GM18502 (cell line): ENCODE measurements around the gene MIA2.
"Not testable (repeated sequence)": the region's sequence is repeated elsewhere in the genome, so short reads cannot be mapped to it uniquely, and the experiment has no call there.

Source experiments
- ATAC-seq: cut with Tn5 transposase; IDR thresholded peaks from one replicate; pipeline ENCODE4 v1.9.1; 2021; ENCODE audit warnings: mild to moderate bottlenecking; ENCODE audit not compliant: unreplicated experiment, poor library complexity

Gene MIA2

DNA sequence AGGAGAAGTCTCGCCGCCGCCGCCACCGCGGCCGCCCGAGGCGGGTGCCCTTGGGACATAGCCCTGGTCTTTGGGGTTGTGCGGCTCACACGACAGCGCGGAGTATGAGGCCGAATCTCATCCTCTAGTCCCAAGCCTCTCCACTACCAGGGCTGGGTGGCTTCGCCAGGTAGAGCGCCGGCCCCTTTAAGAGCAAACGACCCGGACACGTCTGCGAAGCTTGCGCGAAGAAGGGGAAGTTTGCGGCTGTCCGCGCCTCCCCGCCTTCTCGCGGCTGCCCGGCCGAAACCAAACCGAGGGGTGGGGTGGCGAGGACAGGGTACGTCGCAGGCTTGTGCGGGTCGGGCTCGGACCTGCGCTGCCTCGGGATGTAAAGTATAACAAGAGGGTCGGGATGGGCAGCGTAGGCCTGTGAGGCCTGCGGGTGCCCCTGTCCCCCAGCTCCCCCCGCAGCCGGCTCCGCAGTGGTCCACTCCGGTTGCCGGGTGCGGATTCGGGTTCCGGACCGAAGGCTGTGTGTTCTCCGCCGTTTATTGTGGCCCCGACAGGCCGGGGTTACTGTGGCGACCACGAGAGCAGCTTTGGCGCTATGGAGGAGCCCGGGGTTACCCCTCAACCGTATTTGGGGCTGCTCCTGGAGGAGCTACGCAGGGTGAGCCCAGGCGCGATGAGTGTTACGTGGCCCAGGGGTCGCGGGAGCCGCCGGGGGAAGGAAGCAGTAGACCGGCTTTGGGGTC, 33.3 kb downstream of the MIA2 start:
- peak; percentile 85 for ATAC-seq

DNA sequence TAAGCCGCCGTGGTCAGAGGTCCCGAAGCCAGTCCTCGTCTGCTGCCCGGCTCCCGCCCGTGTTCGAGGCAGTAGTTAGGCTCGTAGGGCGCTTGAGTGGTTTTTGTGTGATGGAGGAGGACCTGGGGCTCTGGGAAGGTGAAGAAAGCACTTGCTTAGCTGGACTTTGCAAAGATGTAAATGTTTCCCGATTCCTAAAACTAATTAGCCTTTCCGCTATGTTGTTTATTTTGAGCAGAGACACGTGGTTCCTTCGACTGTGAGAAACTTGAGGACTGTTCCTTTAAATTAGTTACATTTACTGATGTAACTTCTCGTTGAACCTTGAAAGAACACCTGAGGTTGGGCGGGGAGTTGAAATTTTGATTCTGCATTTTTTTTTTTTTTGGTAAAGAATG, 33.9 kb downstream of the MIA2 start:
- ATAC-seq = peak; percentile 1

DNA sequence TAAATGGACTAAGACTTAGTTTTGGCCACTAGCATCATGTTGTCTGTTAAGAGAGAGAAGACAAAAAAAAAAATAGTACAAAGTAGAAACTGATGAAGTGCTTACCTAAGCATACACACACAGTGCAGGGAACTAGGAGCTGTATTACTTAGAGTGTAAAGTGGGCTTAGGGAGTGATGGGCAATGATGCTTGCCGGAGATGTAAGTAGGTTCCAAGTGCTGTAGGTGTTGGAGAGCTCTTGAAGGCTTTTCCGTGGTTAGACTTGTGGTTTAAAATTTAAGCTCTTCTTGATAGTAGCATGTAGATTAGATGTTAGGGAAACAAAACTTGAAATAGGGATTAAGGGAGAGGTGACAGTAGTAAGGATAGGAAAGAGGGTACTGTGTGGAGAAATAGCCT, 34.7 kb downstream of the MIA2 start:
- ATAC-seq = no peak

DNA sequence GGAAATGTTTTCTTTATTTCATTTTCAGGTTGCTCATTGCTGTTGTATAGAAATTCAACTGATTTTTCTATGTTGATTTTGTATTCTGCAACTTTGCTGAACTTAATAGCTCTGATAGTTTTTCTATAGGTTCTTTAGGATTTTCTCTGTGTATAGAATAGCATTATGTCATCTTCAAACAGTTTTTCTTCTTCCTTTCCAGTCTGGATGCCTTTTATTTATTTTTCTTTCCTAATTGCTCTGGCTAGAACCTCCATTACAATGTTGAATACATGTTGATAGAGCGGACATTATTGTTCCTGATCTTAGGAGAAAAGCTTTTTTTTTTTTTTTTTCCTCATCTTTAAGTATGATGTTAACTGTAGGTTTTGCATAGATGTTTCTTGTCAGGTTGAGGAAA, 39.2 kb downstream of the MIA2 start:
- no peak for ATAC-seq

DNA sequence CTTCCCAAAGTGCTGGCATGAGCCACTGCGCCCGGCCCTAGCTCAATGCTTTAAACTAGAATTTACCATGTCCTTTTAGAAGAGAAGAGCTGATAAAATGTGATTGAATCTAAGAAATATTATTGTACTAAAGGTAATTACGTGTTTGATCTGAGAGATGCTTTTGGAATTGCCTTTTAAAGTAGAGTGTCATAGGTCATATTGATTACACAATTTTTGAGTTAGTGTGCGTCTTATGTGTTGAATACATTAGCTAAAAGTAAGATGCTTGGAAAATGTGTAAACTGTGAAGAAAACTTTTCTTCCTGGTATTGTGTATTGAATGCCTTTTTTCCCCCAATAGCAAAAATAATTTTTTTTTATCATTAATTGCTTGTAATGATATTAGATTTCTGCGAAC, 41.7 kb downstream of the MIA2 start:
- no peak for ATAC-seq

DNA sequence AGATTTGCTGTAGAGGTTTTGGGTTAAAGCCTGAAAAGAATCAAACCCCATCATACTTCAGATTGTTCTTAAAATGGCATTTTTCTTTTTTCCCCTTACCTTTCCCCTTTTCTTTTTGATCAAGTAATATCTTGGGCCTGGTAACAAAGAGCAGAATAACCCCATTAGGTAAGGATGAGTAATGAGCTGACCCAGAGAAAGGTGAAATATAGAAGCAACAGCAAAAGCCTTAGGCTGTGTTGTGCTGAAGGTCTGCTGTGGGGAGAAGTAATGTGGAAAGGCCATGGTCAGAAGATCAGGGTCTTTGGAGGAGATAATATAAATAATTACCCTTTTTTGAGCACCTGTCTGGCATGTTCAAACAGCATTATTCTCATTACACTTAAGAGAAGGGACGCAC, 42.3 kb downstream of the MIA2 start:
- ATAC-seq = no peak

DNA sequence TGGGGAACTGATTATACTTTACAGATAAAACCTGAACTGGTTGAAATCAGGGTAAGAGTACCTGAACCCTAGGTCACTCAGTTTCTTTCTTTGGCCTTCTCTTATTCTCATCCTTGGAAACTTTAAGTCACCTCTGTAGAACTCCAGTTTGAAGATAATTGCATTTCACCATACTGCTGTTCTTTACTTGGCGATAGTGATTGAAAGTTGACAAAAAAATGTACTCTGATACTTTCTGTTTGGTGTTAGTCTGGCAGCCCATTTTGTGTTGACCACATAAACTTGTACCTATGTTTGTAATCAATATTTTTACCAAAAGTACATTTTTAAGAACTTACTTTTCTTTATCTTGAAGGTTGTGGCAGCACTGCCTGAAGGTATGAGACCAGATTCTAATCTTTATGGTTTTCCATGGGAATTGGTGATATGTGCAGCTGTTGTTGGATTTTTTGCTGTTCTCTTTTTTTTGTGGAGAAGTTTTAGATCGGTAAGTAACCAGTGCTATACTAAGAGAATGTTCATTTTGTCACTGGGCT, 42.9 kb downstream of the MIA2 start:
- ATAC-seq = no peak

DNA sequence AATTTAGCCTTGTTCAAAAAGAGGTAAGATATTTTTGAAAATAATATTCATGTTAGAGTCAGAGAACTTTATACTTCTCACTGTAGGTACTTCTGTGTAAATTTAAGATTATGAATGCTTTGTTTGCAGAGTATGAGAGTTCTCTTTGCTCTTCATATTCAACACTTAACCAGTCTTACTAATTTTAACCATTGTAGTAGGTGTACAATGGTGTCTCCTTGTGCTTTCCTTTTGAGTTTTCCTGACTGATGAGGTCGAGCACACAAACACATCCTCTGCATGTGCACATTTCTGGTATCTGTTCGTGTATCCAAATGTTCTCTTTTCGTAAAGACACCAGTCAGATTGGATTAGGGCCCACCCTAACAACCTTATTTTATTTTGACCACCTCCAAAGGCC, 45.8 kb downstream of the MIA2 start:
- ATAC-seq = no peak

DNA sequence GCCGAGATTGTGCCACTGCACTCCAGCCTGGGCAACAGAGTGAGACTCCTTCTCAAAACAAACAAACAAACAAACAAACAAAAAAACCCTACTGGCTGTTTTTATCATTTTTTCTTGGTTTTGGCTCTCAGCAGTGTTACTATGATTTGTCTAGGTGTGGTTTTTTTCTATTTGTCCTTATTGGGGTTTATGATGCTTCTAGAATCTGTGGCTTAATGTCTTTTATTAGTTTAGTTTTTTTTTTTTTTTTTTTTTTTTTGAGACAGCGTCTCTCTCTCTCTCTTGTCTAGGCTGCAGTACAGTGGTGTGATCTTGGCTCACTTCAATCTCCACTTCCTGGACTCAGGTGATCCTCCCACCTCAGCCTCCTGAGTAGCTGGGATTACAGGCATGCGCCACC, 47.0 kb downstream of the MIA2 start:
- not testable (repeated sequence) for ATAC-seq

DNA sequence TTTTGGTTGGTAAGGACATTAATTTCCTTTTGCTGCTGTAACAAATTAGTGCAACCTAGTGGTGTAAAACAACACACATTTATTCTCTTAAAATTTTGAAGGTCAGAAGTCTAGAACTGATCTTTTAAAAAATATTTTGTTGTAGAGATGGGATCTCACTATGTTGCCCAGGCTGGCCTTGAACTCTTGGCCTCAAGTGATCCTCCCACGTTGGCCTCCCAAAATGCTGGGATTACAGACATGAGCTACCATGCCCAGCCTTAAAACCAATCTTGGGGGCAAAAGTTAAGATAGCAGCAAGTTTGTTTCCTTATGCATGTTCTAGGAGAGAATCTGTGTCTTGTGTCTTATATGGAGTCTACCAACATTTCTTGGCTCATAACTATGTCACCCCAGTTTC, 55.8 kb downstream of the MIA2 start:
- ATAC-seq = no peak

DNA sequence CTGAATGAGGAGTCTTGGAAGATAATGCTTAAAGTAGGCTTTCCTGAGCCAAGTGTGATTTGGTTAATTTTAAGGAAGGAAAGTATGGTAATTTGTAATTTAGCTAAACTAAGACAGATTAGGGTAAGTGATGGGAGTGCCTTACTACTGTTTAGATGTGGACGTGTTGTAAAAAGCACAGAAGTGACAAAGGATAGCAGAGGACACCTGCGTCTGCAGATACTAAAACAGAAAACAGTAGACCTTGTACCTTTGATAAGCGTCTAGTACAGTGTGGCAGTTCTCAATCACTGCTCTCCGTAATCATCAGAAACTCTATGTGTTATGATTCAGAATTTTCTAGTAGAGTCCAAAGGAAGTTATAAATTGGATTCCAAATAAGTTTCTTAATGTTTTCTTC, 58.0 kb downstream of the MIA2 start:
- ATAC-seq = no peak

DNA sequence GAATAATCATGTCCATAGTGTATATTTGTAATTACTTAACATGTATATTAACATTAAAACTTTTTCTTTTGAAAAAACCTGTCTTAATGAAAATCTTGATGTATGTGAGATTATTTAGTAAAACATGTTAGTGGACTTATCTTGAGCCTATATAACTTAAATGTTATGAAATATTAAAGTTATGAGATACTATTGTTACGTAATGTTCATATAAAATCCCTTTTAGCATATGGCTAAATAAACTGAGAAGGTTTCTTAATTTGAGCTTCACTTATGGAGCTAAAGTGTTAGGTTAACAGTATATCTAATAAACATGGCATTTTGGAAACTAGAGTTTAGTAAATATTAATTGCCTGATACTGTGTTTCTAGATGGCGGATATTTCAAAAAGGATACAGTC, 59.9 kb downstream of the MIA2 start:
- no peak for ATAC-seq

DNA sequence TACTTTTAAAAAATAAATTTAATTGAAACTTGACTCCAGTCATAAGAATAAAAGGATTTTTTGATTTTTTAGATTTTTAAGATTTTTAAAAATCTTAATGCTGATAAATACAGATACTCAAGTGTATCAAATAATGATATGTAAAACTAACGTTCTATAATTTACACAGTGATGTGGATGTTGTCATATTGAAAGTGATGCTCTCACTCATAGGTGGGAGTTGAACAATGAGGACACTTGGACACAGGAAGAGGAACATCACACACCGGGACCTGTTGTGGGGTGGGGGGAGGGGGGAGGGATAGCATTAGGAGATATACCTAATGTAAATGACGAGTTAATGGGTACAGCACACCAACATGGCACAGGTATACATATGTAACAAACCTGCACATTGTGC, 66.7 kb downstream of the MIA2 start:
- not testable (repeated sequence) for ATAC-seq

DNA sequence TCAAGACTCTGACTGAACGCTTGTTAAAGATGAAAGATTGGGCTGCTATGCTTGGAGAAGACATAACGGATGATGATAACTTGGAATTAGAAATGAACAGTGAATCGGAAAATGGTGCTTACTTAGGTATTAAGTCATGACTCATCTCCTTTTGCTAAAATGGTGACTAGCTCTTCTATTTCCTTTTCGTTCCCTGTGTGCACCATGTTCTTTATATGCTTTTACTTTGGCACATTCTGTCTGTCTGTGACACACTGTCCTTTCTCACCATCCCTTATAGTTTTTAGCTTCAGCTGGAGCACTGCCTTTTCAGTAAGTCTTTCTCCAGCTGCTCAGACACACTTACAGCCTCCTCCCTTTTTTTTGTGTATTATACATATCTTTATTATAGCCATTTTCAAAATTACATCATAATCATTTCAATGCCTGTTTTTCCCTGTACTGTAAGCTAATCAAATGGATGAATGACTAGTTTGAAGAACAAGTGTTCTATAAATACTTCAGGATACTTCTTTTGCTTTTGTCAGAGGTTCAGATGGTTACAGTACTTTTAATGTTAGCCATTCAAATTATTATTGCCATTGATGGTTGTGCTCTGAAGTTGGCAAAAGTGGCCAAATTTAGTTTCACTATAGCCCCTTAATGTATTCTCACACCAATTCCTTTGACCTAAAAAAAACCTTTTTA, 68.6 kb downstream of the MIA2 start:
- ATAC-seq = no peak

DNA sequence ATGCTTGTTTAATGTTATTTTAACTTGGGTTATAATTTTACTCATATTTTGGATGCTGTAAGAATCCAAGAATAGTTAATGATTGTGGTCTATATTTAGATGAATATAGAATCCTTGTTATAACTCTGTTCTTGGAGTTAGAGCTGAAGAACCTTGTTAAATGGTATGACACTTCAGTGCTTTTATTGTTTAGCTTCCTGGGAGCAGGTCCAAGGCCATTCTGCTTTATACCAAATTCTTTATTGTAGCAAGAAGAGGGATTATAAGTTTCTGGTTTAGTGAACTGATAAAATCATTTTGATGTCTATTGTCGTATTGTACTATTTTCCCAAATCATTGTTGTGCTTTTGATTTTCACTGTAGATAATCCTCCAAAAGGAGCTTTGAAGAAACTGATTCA, 69.4 kb downstream of the MIA2 start:
- no peak for ATAC-seq

DNA sequence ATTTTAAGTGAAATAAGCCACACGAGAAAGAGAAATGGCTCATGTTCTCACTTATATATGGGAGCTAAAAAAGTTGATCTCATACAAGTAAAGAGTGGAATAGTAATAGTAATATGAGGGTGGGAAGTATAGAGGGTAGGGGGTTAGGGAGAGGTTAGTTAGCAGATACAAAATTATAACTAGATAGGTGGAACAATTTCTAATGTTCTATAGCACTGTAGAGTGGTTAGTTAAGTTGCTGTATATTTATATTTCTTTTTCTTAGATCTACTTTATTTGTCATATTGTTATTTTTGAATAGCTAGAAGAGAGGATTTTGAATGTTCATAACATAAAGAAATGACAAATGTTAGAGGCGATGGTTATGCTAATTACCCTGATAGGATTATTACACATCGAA, 74.1 kb downstream of the MIA2 start:
- ATAC-seq = no peak

DNA sequence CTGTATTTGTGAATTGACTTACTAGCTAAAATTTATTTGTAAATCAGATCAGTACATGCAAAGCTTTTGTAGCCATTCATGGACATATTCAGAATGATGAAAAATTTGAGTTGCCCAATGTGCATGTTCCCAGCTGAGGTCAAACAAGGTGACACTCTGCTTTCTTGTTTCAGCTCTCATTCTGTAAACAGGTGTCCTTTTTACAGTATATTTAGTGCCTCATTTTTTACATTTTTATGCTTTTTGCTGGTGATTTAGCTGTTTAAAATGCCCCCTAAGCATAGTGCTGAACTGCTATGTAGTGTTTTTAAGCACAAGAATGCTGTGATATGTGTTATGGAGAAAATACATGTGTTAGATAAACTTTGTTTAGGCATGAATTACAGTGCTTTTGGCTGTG, 76.3 kb downstream of the MIA2 start:
- no peak for ATAC-seq

DNA sequence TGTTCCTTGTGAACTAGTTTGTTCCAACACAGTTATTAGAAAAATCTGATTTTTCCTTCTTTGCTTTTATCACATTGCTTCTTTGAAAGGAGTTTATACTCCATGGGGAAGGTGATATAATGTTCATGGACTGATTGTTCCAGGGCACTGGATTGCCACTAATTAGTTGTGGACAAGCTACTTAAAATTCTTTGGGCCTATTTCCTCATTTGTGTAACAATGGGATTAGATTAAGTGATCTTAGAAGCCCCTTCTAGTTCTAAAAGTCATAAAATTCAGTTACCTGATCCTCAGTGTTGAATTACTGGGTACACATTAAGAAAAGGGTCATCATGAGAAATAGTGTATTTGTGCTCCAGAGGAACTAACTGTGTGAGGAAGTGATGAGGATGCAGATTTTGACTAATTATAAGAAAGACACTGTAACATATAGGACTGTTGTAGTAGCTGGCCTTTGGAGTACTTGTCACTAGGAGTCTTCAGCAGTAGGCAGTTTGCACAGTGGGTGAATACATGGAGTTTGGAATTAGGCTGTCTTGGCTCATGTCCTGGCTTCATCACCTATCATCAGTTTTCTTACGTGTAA, 82.2 kb downstream of the MIA2 start:
- ATAC-seq = no peak

DNA sequence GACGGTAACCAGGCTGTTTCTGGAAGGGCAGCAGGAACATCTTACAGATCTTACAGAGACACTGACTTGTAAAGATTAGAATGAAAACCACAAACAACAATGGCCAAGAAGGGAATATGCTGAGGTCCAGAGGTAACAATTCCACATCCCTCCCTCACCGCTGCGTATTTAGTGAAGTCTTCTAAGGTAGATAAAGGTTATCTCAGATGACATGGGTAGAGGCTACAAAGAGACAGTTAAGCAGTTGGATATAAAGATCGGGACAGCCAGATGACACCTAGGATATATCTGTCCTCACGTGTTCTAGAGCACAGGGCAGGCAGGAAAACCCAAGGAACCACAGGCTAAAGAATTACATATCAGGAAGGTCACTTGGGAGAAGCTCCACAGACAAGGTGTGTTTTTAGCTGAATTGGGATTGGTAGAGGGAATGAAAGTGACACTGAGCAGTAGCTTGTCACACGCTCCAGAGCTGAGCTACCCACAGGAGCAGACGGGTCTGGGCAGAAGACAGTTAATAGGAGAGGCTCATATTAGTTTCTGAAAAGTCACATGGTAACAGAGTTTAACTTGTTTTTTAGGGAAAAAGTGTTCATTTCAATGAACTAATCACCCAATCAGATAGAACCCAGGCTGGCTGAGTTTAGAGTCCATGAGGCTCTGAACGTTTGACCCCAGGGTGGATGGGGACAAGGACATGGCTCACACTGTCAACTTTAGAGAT, 83.3 kb downstream of the MIA2 start:
- ATAC-seq = no peak

DNA sequence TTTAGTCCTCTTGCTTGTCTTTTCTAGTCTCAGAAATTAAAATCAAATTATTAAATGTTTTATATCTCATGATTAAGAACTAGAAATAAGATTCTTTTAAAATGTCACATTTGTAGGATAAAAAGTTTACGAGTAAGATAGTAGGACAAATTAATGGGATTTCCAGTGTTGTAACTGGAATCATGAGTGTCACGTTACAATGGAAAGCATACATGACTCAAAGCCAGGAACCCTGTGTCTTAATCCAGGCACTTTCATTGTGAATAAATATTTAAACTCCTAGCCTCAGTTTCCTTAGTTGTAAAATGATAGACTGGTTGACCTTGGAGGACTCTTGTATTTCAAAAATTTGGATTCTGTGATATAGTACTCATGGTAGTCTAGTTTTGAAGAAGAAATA, 84.9 kb downstream of the MIA2 start:
- ATAC-seq = no peak

DNA sequence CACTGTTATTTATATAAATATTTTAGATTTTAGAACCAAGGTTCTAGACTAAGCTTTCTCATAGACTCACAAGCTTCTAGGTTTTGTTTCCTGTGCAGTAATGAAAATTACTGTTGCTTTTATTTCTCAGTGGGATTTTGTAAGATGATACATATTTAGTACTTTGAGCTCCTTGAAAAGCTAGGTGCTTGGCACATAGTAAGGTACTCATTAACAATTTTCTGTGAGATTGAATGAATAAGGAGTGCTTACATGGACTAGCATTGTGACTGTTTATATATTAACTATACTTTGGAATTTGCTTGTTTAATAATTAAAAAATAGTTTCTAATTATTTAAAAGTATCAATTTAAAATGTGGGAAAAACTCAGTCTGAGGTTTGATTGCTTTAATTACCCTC, 85.7 kb downstream of the MIA2 start:
- no peak for ATAC-seq
